ENCODE results near the gene DNAI1.

The DNAI1 gene

GRCh38 chr9:34557426-34558321, 99.1 kb downstream of the DNAI1 start:
- no peak for DNase-seq (ENCODE audit: low read depth, low spot score)

DNA sequence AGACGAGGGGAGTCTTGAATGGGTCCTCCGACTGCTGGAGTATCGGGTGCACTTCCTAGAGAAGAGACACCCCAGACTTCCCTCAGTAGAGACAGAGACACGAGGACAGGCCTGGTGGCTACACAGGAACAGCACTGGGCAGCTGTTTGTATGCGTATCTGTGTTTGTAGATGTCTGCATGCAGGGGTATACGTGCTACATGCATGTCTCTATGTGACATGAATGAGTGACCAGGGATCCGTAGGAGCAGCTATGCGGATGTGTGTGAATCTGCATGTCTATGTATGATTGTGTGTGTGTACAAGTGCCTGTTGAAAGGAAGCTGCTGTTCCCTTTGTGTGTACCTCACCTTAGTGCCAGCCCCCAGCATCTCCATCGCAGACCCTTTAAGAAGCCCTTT, 99.8 kb downstream of the DNAI1 start:
- no peak for DNase-seq (ENCODE audit: low read depth, low spot score)

GRCh38 chr9:34558919-34559623, 100.5 kb downstream of the DNAI1 start:
- DNase-seq (ENCODE audit: low read depth, low spot score), result no peak

GRCh38 chr9:34559624-34560455, 101.2 kb downstream of the DNAI1 start:
- no peak for DNase-seq (ENCODE audit: low read depth, low spot score)

DNA sequence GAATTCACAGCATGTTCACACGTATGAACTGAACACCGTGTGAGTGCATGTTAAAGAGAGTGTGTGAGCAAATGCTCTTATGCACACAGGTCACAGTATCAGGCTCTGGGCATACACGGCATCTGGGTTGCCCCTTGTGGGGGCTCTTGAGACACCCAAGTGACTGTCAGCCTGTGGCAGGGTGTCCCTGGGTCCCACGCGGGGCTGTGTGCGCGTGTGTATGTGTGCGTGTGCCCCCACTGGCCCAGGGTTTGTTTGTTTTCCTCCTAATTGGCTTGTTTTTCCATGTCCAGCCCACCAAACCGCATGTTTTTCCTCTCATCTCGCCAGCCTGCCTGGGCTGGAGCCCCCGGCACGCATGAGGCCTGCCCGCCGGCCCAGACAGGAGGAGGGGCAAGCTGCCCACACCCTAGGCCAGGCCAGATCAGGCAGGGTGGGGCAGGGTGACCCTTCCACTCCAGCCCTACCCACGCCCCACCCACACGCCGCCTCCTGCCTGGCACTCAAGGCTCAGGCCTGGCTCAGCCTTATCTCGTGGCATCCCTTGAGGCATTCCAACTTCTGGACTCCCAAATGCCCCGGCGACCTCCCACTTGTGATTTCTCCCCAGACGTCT, 102.1 kb downstream of the DNAI1 start:
- DNase-seq (ENCODE audit: low read depth, low spot score), result no peak

DNA sequence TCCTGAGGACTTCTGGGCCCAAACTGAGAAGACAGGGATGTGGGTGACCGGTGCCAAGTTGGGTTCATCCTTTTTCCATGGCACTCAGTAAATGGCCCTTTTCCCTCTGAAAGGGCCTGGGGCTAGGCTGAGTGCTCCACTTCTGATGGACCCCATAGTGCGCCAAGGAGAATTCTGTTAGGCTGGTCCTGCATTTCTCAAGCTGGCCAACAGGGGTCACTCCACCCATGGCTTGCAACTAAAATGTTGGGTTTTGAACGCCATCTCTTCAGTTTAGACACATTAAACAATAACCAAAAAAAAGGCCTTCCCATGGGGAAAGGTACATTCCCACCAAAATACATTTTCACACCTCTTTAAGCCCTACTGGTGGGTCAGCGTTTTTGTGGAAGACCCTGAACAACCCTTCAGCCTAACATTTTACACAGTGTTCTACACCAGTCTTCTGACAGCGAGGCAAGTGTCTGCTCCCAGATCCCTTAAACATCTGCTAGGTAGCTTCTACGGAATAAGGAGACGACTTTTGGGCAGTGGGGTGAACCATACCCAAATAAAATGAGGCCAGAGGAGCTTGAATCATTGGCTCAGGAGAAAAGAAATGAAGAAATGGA, 103.6 kb downstream of the DNAI1 start:
- no peak for DNase-seq (ENCODE audit: low read depth, low spot score)

DNA sequence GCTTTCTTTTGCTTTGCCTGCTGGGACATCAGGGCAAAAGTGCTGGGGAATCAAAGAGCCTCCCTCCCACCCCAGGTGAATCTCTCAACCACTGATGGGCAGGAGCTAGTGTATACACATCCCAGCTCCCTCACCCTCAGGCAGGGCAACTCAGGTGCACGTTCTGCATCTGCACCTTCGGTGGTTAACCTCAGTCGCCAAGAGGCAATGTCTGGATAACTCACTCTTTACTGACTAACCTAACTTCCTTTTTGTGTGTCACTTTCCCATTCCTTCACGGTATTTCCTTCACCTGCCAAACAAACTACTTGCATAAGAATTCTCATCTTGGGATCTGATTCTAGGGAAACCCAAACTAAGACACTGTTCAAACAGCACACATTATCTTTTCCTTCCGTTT, 104.7 kb downstream of the DNAI1 start:
- no peak for DNase-seq (ENCODE audit: low read depth, low spot score)

DNA sequence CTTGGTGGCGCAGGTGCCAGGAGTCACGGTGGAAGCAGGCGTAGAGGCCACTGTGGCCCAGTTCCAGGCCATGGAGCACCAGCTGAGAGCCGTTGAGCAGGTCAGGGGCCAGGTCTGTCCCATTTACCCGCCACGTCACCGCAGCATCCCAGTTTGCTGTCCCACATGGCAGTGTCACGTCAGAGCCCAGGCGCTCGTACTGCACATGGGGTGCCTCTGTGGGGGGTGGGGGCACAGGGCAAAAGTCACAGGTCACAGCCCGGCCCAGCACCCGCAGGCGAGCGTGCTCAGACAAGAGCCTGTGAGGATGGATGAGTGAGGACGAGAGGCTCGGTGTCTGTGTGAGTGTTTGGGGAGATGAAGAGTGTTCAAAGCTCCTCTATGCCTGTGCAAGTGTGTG, 106.0 kb downstream of the DNAI1 start:
- DNase-seq (ENCODE audit: low read depth, low spot score), result no peak

DNA sequence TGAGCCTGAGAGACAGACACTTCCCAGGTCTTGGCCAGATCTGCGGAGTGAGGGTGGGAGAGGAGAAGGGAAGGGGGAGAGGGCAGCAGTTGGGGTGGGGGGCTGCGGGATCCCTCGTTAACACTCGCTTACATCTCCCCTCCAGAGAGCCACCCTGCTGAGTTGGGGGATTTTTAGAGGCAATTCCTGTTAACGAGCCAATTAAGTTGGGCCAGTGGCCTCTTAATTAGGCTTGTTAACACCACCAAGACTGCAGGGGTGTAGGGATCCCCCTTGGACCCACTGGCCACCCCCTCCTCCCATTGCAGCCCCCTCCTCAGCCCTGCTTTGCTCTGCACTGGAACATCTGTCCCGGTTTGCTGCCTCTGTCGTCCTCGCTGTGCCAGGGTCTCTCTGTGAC, 107.3 kb downstream of the DNAI1 start:
- DNase-seq (ENCODE audit: low read depth, low spot score), result no peak

GRCh38 chr9:34566322-34566721, 107.7 kb downstream of the DNAI1 start:
- no peak for DNase-seq (ENCODE audit: low read depth, low spot score)

- no peak for DNase-seq (ENCODE audit: low read depth, low spot score)
Measured at GRCh38 chr9:34566972-34567371, 108.4 kb downstream of the DNAI1 start.

DNA sequence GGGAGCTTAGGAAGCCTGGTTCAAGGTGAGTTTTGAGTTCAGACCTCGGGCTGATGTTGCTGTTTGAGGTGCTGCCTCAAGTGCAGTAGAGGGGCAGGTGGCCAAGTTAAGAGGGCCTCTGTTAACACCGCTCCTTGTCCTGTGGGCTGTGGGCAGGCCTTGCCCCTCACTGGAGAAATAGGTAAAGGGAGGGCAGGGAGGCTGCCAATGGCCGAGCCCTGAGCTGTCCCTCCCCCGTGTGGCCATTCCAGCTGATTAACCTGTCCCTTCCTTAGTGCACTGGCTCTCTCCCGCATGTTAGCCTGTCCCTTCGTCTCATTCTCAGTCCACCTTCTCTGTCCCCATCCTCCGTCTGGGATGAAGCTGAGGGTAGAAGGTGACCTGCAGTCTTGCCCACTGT, 109.5 kb downstream of the DNAI1 start:
- no peak for DNase-seq (ENCODE audit: low read depth, low spot score)

- no peak for DNase-seq (ENCODE audit: low read depth, low spot score)
Measured at GRCh38 chr9:34568774-34569173, 110.2 kb downstream of the DNAI1 start.

DNA sequence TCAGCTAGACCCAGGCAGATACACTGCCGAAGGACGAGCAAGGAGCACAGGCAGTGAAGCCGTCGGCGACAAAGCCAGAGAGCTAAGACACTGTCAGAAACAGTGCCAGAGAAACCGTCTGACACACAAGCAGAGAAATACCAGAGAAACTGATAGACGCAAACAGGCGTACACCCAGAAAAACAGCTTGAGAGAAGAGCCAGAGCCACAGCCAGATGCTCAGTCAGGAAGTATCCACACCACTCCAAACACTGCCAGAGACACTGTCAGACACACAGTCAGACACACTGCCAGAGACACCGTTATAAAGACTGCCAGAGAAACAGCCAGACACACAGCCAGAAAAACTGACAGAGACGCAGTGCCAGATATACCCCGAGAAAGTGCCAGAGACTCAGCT, 111.8 kb downstream of the DNAI1 start:
- DNase-seq (ENCODE audit: low read depth, low spot score), result no peak
